ENCODE measurements around the gene SAMD11. TPM values are rescaled to one million over a fixed set of nuclear protein-coding genes. Genes with fewer than 3 reads are reported as not detected.
"Not testable (repeated sequence)": the region's sequence is repeated elsewhere in the genome, so short reads cannot be mapped to it uniquely, and the experiment has no call there.

The SAMD11 gene
- polyA plus RNA-seq, 2 of the 4 experiments (the other 2 are of a cell fraction): 22.4 to 52.8 TPM

DNA sequence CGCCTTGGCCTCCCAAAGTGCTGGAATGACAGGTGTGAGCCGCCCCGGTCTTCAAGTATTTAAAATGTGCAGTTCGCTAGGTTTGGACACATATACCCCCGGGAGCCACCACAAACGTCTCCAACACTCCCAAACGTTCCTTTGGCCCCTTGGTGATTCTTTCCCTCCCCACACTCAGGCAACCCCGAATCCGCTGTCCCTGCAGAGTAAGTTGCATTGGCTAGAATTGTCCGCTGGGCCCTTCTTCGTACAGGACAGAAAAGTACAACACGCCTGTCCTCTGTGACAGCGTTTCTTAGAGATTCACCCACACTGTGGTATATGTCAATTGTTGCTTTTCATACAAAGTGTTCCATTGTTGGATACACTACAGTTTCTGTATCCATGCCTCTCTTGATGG lies 61.4 kb downstream of the SAMD11 start (continued):
- TF ChIP-seq, protein P1, sequence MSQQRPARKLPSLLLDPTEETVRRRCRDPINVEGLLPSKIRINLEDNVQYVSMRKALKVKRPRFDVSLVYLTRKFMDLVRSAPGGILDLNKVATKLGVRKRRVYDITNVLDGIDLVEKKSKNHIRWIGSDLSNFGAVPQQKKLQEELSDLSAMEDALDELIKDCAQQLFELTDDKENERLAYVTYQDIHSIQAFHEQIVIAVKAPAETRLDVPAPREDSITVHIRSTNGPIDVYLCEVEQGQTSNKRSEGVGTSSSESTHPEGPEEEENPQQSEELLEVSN (IDR thresholded peaks at IDR 0.05; ENCODE audit: borderline replicate concordance, low read depth): no peak
- TF ChIP-seq FOSL2 (IDR thresholded peaks at IDR 0.05): no peak
- no peak for TF ChIP-seq FOSL2 (CRISPR knock-in tag; IDR thresholded peaks at IDR 0.05)
- TF ChIP-seq ESRRA (IDR thresholded peaks at IDR 0.05; ENCODE audit: borderline replicate concordance, low read length): no peak
- TF ChIP-seq NFE2L2 (conservative IDR thresholded peaks at IDR 0.05; ENCODE audit: low read length): no peak
- no peak for TF ChIP-seq BHLHE40 (IDR thresholded peaks at IDR 0.05; ENCODE audit: low read depth, low read length)

DNA sequence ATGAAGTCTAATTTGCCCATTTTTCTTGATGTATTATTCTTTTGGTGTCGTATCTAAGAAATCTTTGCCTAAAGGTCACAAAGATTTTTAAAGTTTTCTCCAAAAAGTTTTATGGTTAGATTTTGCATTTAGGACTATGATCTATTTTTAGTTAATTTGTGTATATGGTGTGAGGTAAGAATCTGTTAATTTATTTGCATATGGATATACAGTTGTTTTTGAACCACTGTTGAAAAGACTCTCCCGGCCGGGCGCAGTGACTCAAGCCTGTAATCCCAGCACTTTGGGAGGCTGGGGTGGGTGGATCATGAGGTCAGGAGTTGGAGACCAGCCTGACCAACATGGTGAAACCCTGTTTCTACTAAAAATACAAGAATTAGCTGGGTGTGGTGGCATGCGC lies 64.3 kb downstream of the SAMD11 start:
- H3K4me2 ChIP-seq; ATAC-seq; H3K4me1 ChIP-seq; FAIRE-seq; DNase-seq (ENCODE audit: low read depth in 1 of 2, low spot score in 1 of 2); POLR2A ChIA-PET; H3K27ac ChIP-seq; H3K4me3 ChIP-seq: not testable (repeated sequence)
- WGBS (ENCODE audit: missing lambda C conversion rate): 79% methylated on average over 5 of the region's 5 CpGs
- peaks cover 14% of the 10 kb centered on the region; the same call in 2 of the 3 replicates for H3K9me3 ChIP-seq
- CTCF ChIA-PET: interaction anchor here (0.7 to 1.5 kb wide), 2 partner anchors 15 to 76 kb away, joined by 4 to 7 read pairs; no protein-coding TSS in a partner anchor

DNA sequence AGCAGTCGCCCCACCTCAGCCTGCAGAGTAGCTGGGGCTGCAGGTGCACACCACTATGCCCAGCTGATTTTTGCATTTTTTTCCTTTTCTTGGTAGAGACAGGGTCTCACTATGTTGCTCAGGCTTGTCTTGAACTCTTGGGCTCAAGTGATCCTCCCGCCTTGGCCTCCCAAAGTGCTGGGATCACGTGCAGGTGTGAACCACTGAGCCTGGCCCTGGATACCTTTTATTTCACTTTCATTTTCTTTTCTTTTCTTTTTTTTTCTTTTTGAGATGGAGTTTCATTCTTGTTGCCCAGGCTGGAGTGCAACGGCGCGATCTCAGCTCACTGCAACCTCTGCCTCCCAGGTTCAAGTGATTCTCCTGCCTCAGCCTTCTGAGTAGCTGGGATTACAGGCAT lies 67.6 kb downstream of the SAMD11 start:
- not testable (repeated sequence) for FAIRE-seq; H3K4me2 ChIP-seq; H3K4me1 ChIP-seq; H3K4me3 ChIP-seq; H3K27ac ChIP-seq; ATAC-seq; DNase-seq (ENCODE audit: low read depth in 1 of 2, low spot score in 1 of 2)
- POLR2A ChIA-PET: interaction anchor here (0.6 kb wide), 1 partner anchor 416 kb away, joined by 3 read pairs; the partner anchor contains the start of gene MRPL20
- WGBS (ENCODE audit: missing lambda C conversion rate): 97% methylated on average over 6 of the region's 6 CpGs
- H3K9me3 ChIP-seq: peaks cover 14% of the 10 kb centered on the region; the same call in 2 of the 3 replicates
- CTCF ChIA-PET: interaction anchor here (1.7 to 4.9 kb wide), 7 partner anchors 7 to 300 kb away, joined by 3 to 48 read pairs (median 7); no protein-coding TSS in a partner anchor

DNA sequence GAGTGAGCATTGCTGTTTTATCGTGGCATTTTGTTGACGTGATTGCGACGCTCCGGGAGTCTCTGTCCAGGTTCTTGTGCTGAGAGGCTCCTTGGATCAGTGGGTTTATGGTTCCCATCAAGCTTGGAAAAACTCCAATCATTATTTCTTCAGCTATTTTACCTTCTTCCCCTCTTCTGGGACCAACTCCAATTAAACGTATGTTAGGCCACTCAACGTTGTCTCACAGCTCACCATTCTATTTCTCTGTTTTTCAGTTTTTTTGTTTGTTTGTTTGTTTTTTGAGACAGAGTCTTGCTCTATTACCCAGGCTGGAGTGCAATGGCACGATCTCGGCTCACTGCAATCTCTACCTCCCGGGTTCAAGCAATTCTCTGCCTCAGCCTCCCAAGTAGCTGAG lies 68.2 kb downstream of the SAMD11 start:
- CTCF ChIA-PET: interaction anchor here (1.7 to 4.9 kb wide), 7 partner anchors 8 to 300 kb away, joined by 3 to 48 read pairs (median 7); no protein-coding TSS in a partner anchor
- Histone ChIP-seq H3K9me3 (peaks cover 14% of the 10 kb centered on the region; the same call in 2 of the 3 replicates), H3K4me2 (no peak overlapping the region), H3K4me1 (peaks cover 7% of the 10 kb centered on the region), H3K27ac (no peak overlapping the region), H3K4me3 (no peak overlapping the region)
- POLR2A ChIA-PET: interaction anchor here (0.6 kb wide), 1 partner anchor 415 kb away, joined by 3 read pairs; the partner anchor contains the start of gene MRPL20
- WGBS (ENCODE audit: missing lambda C conversion rate): 94% methylated on average over 10 of the region's 10 CpGs
- DNase-seq (ENCODE audit: low read depth in 1 of 2, low spot score in 1 of 2) (no peak), ATAC-seq (no peak), FAIRE-seq (no peak)
- TF ChIP-seq RAD21 (conservative IDR thresholded peaks at IDR 0.05 in 1 of 2, IDR thresholded peaks at IDR 0.05 in 1 of 2) (no peak), BHLHE40 (IDR thresholded peaks at IDR 0.05; ENCODE audit: low read depth, low read length) (no peak), RNF2 (IDR thresholded peaks at IDR 0.05; ENCODE audit: borderline replicate concordance, low read depth) (no peak), KDM1A (IDR thresholded peaks at IDR 0.05; ENCODE audit: low read depth) (no peak), CBX8 (IDR thresholded peaks at IDR 0.05) (no peak), HOXB5 (CRISPR knock-in tag; IDR thresholded peaks at IDR 0.05) (no peak), CEBPB (IDR thresholded peaks at IDR 0.05) (no peak), EHF (CRISPR knock-in tag; IDR thresholded peaks at IDR 0.05) (no peak), RFX5 (IDR thresholded peaks at IDR 0.05) (no peak), CHD4 (IDR thresholded peaks at IDR 0.05; ENCODE audit: borderline replicate concordance) (no peak), FOXS1 (CRISPR knock-in tag; IDR thresholded peaks at IDR 0.05) (no peak), HOXB13 (CRISPR knock-in tag; IDR thresholded peaks at IDR 0.05; ENCODE audit: low read depth) (no peak), HEYL (CRISPR knock-in tag; IDR thresholded peaks at IDR 0.05) (no peak), EHMT2 (IDR thresholded peaks at IDR 0.05; ENCODE audit: low read depth) (no peak), ZFP36 (IDR thresholded peaks at IDR 0.05; ENCODE audit: borderline replicate concordance, partially characterized antibody) (no peak), NPAS2 (CRISPR knock-in tag; IDR thresholded peaks at IDR 0.05; ENCODE audit: borderline replicate concordance) (no peak)
- TF ChIP-seq, protein P1 (IDR thresholded peaks at IDR 0.05; ENCODE audit: borderline replicate concordance, low read depth): no peak
- TF ChIP-seq, protein P2, sequence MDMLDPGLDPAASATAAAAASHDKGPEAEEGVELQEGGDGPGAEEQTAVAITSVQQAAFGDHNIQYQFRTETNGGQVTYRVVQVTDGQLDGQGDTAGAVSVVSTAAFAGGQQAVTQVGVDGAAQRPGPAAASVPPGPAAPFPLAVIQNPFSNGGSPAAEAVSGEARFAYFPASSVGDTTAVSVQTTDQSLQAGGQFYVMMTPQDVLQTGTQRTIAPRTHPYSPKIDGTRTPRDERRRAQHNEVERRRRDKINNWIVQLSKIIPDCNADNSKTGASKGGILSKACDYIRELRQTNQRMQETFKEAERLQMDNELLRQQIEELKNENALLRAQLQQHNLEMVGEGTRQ (IDR thresholded peaks at IDR 0.05): no peak
- TF ChIP-seq, protein P3, sequence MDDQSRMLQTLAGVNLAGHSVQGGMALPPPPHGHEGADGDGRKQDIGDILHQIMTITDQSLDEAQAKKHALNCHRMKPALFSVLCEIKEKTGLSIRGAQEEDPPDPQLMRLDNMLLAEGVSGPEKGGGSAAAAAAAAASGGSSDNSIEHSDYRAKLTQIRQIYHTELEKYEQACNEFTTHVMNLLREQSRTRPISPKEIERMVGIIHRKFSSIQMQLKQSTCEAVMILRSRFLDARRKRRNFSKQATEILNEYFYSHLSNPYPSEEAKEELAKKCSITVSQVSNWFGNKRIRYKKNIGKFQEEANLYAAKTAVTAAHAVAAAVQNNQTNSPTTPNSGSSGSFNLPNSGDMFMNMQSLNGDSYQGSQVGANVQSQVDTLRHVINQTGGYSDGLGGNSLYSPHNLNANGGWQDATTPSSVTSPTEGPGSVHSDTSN (IDR thresholded peaks at IDR 0.05): no peak
